WTC11 (cell line): Measurements from ENCODE around the gene CDYL.

ENCODE experiments used
- NFE2L1 ChIP-seq: sonication (generic); formaldehyde crosslinking; IDR thresholded peaks from 2 replicates; pipeline ENCODE4 v1.8.1; 2023; ENCODE audit warnings: missing genetic modification reagents
- SOX15 ChIP-seq: fragments of 250-450 bp; sonication (Bioruptor Pico); IDR thresholded peaks from 2 replicates; pipeline ENCODE4 v1.9.0; 2021; ENCODE audit warnings: mild to moderate bottlenecking
- TF ChIP-seq, protein P1 (sequence below): fragments of 200-600 bp; IDR thresholded peaks from 2 replicates; pipeline ENCODE4 v1.8.0; 2022; ENCODE audit warnings: antibody characterized with exemption
- TF ChIP-seq, protein P2 (sequence below): sonication (generic); formaldehyde crosslinking; IDR thresholded peaks from 2 replicates; pipeline ENCODE4 v1.8.0; 2022; ENCODE audit warnings: mild to moderate bottlenecking, missing genetic modification reagents

DNA sequence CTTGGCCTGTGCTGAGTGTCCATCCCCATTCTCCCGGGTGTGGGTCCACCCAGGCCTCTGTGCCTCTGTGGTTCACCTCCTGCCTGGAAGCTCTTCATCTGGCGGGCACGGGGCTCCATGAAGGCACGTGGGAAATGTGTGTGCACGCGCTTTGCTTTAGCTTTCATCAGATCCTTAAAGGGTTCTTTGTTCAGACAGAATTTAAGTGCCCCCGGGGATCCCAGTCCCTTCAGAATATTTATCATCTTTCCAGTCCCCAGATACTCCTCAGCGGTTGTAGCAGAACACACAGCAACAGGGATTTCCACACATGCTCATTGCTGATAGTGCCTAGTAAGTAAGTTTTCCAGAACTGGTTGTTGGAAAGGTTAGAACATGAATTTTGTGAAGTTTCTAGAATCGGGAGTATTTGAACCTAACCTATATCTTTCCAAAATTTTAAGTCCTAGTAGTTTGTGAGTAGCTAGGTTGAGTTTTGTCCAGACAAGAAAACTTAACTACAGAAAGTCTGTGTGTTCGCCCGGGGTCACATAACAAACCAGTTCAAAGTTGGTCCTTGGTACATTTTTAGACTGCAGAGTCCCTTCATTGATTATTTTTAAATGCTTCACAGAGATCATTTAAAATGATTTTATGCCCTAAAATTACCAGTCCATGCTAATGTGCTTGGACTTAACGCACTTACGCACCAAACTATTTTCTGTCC is 159.9 kb downstream of the CDYL start:
- TF ChIP-seq SOX15 (CRISPR knock-in tag) (no peak), NFE2L1 (no peak)
- TF ChIP-seq, protein P1, sequence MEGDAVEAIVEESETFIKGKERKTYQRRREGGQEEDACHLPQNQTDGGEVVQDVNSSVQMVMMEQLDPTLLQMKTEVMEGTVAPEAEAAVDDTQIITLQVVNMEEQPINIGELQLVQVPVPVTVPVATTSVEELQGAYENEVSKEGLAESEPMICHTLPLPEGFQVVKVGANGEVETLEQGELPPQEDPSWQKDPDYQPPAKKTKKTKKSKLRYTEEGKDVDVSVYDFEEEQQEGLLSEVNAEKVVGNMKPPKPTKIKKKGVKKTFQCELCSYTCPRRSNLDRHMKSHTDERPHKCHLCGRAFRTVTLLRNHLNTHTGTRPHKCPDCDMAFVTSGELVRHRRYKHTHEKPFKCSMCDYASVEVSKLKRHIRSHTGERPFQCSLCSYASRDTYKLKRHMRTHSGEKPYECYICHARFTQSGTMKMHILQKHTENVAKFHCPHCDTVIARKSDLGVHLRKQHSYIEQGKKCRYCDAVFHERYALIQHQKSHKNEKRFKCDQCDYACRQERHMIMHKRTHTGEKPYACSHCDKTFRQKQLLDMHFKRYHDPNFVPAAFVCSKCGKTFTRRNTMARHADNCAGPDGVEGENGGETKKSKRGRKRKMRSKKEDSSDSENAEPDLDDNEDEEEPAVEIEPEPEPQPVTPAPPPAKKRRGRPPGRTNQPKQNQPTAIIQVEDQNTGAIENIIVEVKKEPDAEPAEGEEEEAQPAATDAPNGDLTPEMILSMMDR, result no peak
- TF ChIP-seq, protein P2, sequence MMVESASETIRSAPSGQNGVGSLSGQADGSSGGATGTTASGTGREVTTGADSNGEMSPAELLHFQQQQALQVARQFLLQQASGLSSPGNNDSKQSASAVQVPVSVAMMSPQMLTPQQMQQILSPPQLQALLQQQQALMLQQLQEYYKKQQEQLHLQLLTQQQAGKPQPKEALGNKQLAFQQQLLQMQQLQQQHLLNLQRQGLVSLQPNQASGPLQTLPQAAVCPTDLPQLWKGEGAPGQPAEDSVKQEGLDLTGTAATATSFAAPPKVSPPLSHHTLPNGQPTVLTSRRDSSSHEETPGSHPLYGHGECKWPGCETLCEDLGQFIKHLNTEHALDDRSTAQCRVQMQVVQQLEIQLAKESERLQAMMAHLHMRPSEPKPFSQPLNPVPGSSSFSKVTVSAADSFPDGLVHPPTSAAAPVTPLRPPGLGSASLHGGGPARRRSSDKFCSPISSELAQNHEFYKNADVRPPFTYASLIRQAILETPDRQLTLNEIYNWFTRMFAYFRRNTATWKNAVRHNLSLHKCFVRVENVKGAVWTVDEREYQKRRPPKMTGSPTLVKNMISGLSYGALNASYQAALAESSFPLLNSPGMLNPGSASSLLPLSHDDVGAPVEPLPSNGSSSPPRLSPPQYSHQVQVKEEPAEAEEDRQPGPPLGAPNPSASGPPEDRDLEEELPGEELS (CRISPR knock-in tag), result no peak
